ENCODE results near the gene GRIN2C. TPM values are rescaled to one million over a fixed set of nuclear protein-coding genes. Genes with fewer than 3 reads are reported as not detected.

GRIN2C gene
- total RNA-seq, 1 experiment from 2014 or later, result 0.11 TPM

DNA sequence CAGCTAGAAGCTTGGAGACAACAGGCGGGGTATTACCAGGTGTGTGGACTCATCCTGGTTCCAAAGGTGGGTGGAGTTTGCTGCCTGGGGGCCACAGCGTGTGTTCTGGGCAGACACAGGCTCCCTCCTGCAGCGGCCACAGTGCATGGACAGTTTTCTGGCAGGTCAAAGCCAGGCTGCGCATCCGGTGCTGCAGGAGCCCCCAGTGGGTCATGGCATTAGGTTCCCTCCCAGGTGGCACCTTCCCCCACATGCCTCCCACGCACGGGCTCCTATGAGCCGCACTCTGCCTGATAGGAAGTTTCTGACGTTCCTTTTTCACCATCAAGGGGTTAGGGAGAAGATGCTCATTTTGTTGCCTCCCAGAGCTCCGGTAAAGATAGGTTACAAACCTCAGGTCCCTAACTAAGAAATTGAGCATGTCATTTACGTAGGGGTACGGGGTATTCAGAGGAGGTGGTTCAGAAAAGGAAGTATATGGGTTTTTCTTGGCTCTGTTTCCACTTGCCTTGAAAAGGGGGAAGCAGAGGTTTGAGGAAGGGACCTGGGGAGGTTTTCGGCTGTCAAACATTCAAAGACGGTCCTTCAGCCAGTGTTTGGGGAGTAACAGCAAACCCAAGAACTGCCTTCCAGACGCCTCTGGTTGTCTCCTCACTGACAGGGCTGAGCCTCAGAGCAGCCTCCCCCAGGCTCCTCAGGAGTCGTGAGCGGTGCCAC, 50.8 kb downstream of the GRIN2C start:
- Histone ChIP-seq H3K36me3 (ENCODE audit: low read depth) (no peaks in the 10 kb centered on the region), H3K4me1 (replicated peaks; ENCODE audit: insufficient read depth) (no peaks in the 10 kb centered on the region), H3K9me2 (ENCODE audit: insufficient read depth) (no peaks in the 10 kb centered on the region), H3K79me2 (ENCODE audit: low read depth) (no peaks in the 10 kb centered on the region), H3F3A (ENCODE audit: insufficient read depth, low read depth) (no peaks in the 10 kb centered on the region), H3K27me3 (ENCODE audit: insufficient read depth, low read depth) (no peaks in the 10 kb centered on the region), H4K20me1 (ENCODE audit: insufficient read depth) (no peaks in the 10 kb centered on the region), H3K9me3 (ENCODE audit: insufficient read depth, low read depth) (no peaks in the 10 kb centered on the region), H3K4me3 (no peak overlapping the region), H2AFZ (no peak overlapping the region), H3K4me2 (no peak overlapping the region), H3K27ac (no peak overlapping the region)
- DNase-seq, result no peak
- POLR2A ChIA-PET (ENCODE audit: unreplicated experiment), result interaction anchor here (0.7 kb wide), 1 partner anchor 14 kb away, joined by 4 read pairs; no protein-coding TSS in a partner anchor
- intact Hi-C loops (cut with micrococcal nuclease; ENCODE audit: unreplicated experiment), result no loop called here
- CTCF ChIA-PET, result no interaction called here
- no TSS peak for BruUV-seq (replicated peaks)
- TF ChIP-seq EZH2 (IDR thresholded peaks at IDR 0.05; ENCODE audit: low read depth), result no peak
- TF ChIP-seq, protein P1, sequence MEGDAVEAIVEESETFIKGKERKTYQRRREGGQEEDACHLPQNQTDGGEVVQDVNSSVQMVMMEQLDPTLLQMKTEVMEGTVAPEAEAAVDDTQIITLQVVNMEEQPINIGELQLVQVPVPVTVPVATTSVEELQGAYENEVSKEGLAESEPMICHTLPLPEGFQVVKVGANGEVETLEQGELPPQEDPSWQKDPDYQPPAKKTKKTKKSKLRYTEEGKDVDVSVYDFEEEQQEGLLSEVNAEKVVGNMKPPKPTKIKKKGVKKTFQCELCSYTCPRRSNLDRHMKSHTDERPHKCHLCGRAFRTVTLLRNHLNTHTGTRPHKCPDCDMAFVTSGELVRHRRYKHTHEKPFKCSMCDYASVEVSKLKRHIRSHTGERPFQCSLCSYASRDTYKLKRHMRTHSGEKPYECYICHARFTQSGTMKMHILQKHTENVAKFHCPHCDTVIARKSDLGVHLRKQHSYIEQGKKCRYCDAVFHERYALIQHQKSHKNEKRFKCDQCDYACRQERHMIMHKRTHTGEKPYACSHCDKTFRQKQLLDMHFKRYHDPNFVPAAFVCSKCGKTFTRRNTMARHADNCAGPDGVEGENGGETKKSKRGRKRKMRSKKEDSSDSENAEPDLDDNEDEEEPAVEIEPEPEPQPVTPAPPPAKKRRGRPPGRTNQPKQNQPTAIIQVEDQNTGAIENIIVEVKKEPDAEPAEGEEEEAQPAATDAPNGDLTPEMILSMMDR (conservative IDR thresholded peaks at IDR 0.05), result no peak

DNA sequence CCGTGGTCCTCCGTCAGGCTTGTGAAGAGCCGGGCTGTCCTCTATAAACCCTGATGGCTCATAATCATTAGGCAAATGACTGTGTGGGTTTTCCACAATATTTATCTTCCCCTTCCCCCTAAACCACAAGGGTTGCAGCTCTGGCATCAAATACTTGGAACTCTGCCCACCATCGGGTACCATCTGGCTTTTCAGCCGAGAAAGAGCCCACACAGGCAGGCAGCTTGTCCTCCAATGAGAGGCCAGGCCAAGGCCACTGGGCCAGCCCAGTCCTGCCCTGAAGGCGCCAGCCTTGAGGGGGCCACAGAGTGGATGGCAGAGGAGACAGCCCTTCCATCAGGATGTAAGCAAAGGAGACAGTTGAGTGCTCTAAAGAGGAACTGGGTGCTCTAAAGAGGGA, 51.8 kb downstream of the GRIN2C start:
- POLR2A ChIA-PET (ENCODE audit: unreplicated experiment), result no interaction called here
- no peak for DNase-seq
- no peak overlapping the region for H3K27ac ChIP-seq
- H2AFZ ChIP-seq, result no peak overlapping the region
- no TSS peak for BruUV-seq (replicated peaks)
- H3K4me3 ChIP-seq, result no peak overlapping the region
- intact Hi-C loops (cut with micrococcal nuclease; ENCODE audit: unreplicated experiment), result no loop called here
- no peak overlapping the region for H3K4me2 ChIP-seq
- no peaks in the 10 kb centered on the region for H3K79me2 ChIP-seq (ENCODE audit: low read depth)
- no peaks in the 10 kb centered on the region for H3K4me1 ChIP-seq (replicated peaks; ENCODE audit: insufficient read depth)
- CTCF ChIA-PET, result interaction anchor here (0.6 kb wide), 1 partner anchor 490 kb away, joined by 3 read pairs; no protein-coding TSS in a partner anchor
- no peaks in the 10 kb centered on the region for H3K9me3 ChIP-seq (ENCODE audit: insufficient read depth, low read depth)
- H3K27me3 ChIP-seq (ENCODE audit: insufficient read depth, low read depth), result no peaks in the 10 kb centered on the region
- no peaks in the 10 kb centered on the region for H3F3A ChIP-seq (ENCODE audit: insufficient read depth, low read depth)
- no peaks in the 10 kb centered on the region for H3K36me3 ChIP-seq (ENCODE audit: low read depth)
- H4K20me1 ChIP-seq (ENCODE audit: insufficient read depth), result no peaks in the 10 kb centered on the region
- no peaks in the 10 kb centered on the region for H3K9me2 ChIP-seq (ENCODE audit: insufficient read depth)
- TF ChIP-seq, protein P1 (conservative IDR thresholded peaks at IDR 0.05), result no peak
- no peak for TF ChIP-seq EZH2 (IDR thresholded peaks at IDR 0.05; ENCODE audit: low read depth)

DNA sequence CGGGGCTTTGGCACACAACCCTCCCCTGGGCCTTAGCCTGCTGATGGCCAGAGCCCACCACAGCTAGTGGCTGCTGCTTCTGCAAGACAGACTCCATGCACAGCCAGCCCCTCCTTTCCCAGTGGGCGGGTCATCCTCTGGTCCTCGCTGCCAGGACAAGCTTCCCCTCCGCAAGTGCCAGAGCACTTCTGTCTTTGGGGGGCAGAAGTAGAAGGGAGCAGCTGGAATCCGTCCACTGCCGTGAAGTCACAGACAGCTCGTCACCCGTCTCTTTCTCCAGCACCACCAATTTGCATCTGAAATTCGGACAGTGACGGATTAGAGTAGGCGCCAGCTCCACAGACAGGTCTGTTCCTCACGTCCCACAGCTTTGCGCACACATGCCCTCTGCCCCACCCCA, 52.2 kb downstream of the GRIN2C start:
- DNase-seq, result no peak
- no peak overlapping the region for H3K4me3 ChIP-seq
- no peak overlapping the region for H2AFZ ChIP-seq
- ChIA-PET CTCF (no interaction called here), POLR2A (ENCODE audit: unreplicated experiment) (no interaction called here)
- H3K27me3 ChIP-seq (ENCODE audit: insufficient read depth, low read depth), result no peaks in the 10 kb centered on the region
- no TSS peak for BruUV-seq (replicated peaks)
- no peaks in the 10 kb centered on the region for H4K20me1 ChIP-seq (ENCODE audit: insufficient read depth)
- H3K36me3 ChIP-seq (ENCODE audit: low read depth), result no peaks in the 10 kb centered on the region
- TF ChIP-seq EZH2 (IDR thresholded peaks at IDR 0.05; ENCODE audit: low read depth), result no peak
- TF ChIP-seq, protein P1 (conservative IDR thresholded peaks at IDR 0.05), result no peak
- no peaks in the 10 kb centered on the region for H3K9me3 ChIP-seq (ENCODE audit: insufficient read depth, low read depth)
- no peaks in the 10 kb centered on the region for H3K4me1 ChIP-seq (replicated peaks; ENCODE audit: insufficient read depth)
- no peaks in the 10 kb centered on the region for H3K9me2 ChIP-seq (ENCODE audit: insufficient read depth)
- no peaks in the 10 kb centered on the region for H3K79me2 ChIP-seq (ENCODE audit: low read depth)
- H3K27ac ChIP-seq, result no peak overlapping the region
- intact Hi-C loops (cut with micrococcal nuclease; ENCODE audit: unreplicated experiment), result no loop called here
- H3K4me2 ChIP-seq, result no peak overlapping the region
- H3F3A ChIP-seq (ENCODE audit: insufficient read depth, low read depth), result no peaks in the 10 kb centered on the region

All from PC-9 (cell line).